ENCODE results near the gene AMDHD2.
A peak's percentile ranks its signal among the peaks of the same experiment; 100 is the strongest.

Gene AMDHD2

GRCh38 chr16:2516391-2517240 is 3.6 kb upstream of the AMDHD2 start:
- DNase-seq (ENCODE audit: low spot score) = no peak
- in situ Hi-C loops (cut with MboI; ENCODE audit: low pct_unique_long_range_greater_than_20kb, low sequenced_read_pairs, unreplicated experiment) = no loop called here
- TF ChIP-seq CTCF (IDR thresholded peaks at IDR 0.05; ENCODE audit: extremely low read depth, insufficient read depth, missing control alignments) = no peak

GRCh38 chr16:2517954-2518605 is 2.1 kb upstream of the AMDHD2 start:
- in situ Hi-C loops (cut with MboI; ENCODE audit: low pct_unique_long_range_greater_than_20kb, low sequenced_read_pairs, unreplicated experiment) = no loop called here
- no peak for DNase-seq (ENCODE audit: low spot score)
- no peak for TF ChIP-seq CTCF (IDR thresholded peaks at IDR 0.05; ENCODE audit: extremely low read depth, insufficient read depth, missing control alignments)

- no peak for DNase-seq (ENCODE audit: low spot score)
- in situ Hi-C loops (cut with MboI; ENCODE audit: low pct_unique_long_range_greater_than_20kb, low sequenced_read_pairs, unreplicated experiment) = no loop called here
- no peak for TF ChIP-seq CTCF (IDR thresholded peaks at IDR 0.05; ENCODE audit: extremely low read depth, insufficient read depth, missing control alignments)
Observed at GRCh38 chr16:2518823-2519710, 1.1 kb upstream of the AMDHD2 start.

- DNase-seq (ENCODE audit: low spot score) = no peak
- TF ChIP-seq CTCF (IDR thresholded peaks at IDR 0.05; ENCODE audit: extremely low read depth, insufficient read depth, missing control alignments) = no peak
- in situ Hi-C loops (cut with MboI; ENCODE audit: low pct_unique_long_range_greater_than_20kb, low sequenced_read_pairs, unreplicated experiment) = no loop called here
Observed at GRCh38 chr16:2519711-2520080, 475 bp upstream of the AMDHD2 start.

GRCh38 chr16:2520784-2521531 is 787 bp downstream of the AMDHD2 start:
- peak; percentile 75 for DNase-seq (ENCODE audit: low spot score)
- no peak for TF ChIP-seq CTCF (IDR thresholded peaks at IDR 0.05; ENCODE audit: extremely low read depth, insufficient read depth, missing control alignments)
- in situ Hi-C loops (cut with MboI; ENCODE audit: low pct_unique_long_range_greater_than_20kb, low sequenced_read_pairs, unreplicated experiment) = no loop called here

GRCh38 chr16:2523801-2524231 is 3.6 kb downstream of the AMDHD2 start:
- no peak for TF ChIP-seq CTCF (IDR thresholded peaks at IDR 0.05; ENCODE audit: extremely low read depth, insufficient read depth, missing control alignments)
- in situ Hi-C loops (cut with MboI; ENCODE audit: low pct_unique_long_range_greater_than_20kb, low sequenced_read_pairs, unreplicated experiment) = no loop called here

More at GRCh38 chr16:2523801-2524231, 3.6 kb downstream of the AMDHD2 start:
- no peak for DNase-seq (ENCODE audit: low spot score)

All from GM13977 (cell line).